Thyroid gland (tissue), 4 donors: Measurements from ENCODE around the gene MTMR2. TPM values are rescaled to one million over a fixed set of nuclear protein-coding genes. Genes with fewer than 3 reads are reported as not detected.
"Not testable (repeated sequence)": the region's sequence is repeated elsewhere in the genome, so short reads cannot be mapped to it uniquely, and the experiment has no call there.

ENCODE experiments used
- DNase-seq, 2 donors: peaks; one replicate each; pipeline ENCODE4 v3.0.0-alpha.2; 2019
- H3K27ac ChIP-seq, 3 donors: fragments of 200-600 bp; sonication (generic); 1 replicate in 2 of 3; 2 replicates in 1 of 3; pipeline ENCODE4 v1.5.1; 2016 to 2019; ENCODE audit warnings: mild to moderate bottlenecking in 1 of 3, moderate library complexity in 1 of 3
- H3K27me3 ChIP-seq: fragments of 200-600 bp; sonication (generic); one replicate; pipeline ENCODE4 v1.5.1; 2019
- H3K36me3 ChIP-seq, 2 donors: fragments of 200-600 bp; sonication (generic); one replicate each; pipeline ENCODE4 v1.5.1; 2016 to 2019
- H3K4me1 ChIP-seq, 2 donors: fragments of 200-600 bp; sonication (generic); one replicate each; pipeline ENCODE4 v1.5.1; 2017 to 2019
- H3K4me3 ChIP-seq, 3 donors: fragments of 200-600 bp; sonication (generic); replicated peaks in 1 of 3; 1 replicate in 2 of 3; 2 replicates in 1 of 3; pipeline ENCODE4 v1.5.1; 2016; ENCODE audit warnings: mild to moderate bottlenecking in 1 of 3
- H3K9me3 ChIP-seq: fragments of 200-600 bp; sonication (generic); one replicate; pipeline ENCODE4 v1.5.1; 2017
- CTCF ChIP-seq, 6 experiments: fragments of 200-600 bp in 3 of 6; fragments of 450-650 bp in 3 of 6; sonication (generic) in 3 of 6; IDR thresholded peaks; one replicate each; pipeline ENCODE4 v1.5.1; 2016 to 2019; ENCODE audit warnings: antibody characterized with exemption in 6 of 6, mild to moderate bottlenecking in 2 of 6, inconsistent platforms in 1 of 6, moderate library complexity in 1 of 6
- POLR2A ChIP-seq, 2 donors: fragments of 450-650 bp; IDR thresholded peaks; one replicate each; pipeline ENCODE4 v1.6.1; 2017; ENCODE audit warnings: antibody characterized with exemption in 2 of 2, mild to moderate bottlenecking in 2 of 2, moderate library complexity in 1 of 2
- WGBS, 2 donors: methylation state at CpG; one replicate each; pipeline ENCODE4 v1.1.5; 2017; 5-methylcytosine and 5-hydroxymethylcytosine counted together
- intact Hi-C: fragments of 100-400 bp; cut with DNase I; formaldehyde crosslinking; loops from one replicate; pipeline ENCODE4 v1.15.1; 2023
- total RNA-seq, 4 donors: library from RNA; depleted of rRNA; stranded (reverse); fragments of >200 nt; gene quantifications; one replicate each; pipeline ENCODE4 v1.2.3, GENCODE V29; 2016

MTMR2 gene
- total RNA-seq, 4 donors from 2014 or later, result 24.1 to 27.5 (median 27.0) TPM

GRCh38 chr11:95884802-95885201 lies 39.1 kb downstream of the MTMR2 start:
- Histone ChIP-seq H3K27me3 (no peaks in the 10 kb centered on the region), H3K27ac (no peak overlapping the region), H3K4me1 (no peaks in the 10 kb centered on the region), H3K4me3 (no peak overlapping the region), H3K36me3 (peaks cover 5 to 6% of the 10 kb centered on the region in 2 donors), H3K9me3 (no peaks in the 10 kb centered on the region)
- DNase-seq, result no peak
- WGBS, 2 donors, result 97% methylated on average over 2 of the region's 2 CpGs
- intact Hi-C loops, result no loop called here
- TF ChIP-seq CTCF (IDR thresholded peaks at IDR 0.05), result no peak
- TF ChIP-seq POLR2A (IDR thresholded peaks at IDR 0.05), result no peak

GRCh38 chr11:95884376-95884775 lies 39.5 kb downstream of the MTMR2 start:
- DNase-seq, result no peak
- 89 to 95% methylated on average over 1 of the region's 1 CpG for WGBS, 2 donors
- H3K9me3 ChIP-seq, result no peaks in the 10 kb centered on the region
- no peaks in the 10 kb centered on the region for H3K27me3 ChIP-seq
- no peaks in the 10 kb centered on the region for H3K4me1 ChIP-seq
- intact Hi-C loops, result no loop called here
- peaks cover 5 to 6% of the 10 kb centered on the region in 2 donors for H3K36me3 ChIP-seq
- TF ChIP-seq CTCF (IDR thresholded peaks at IDR 0.05) (no peak), POLR2A (IDR thresholded peaks at IDR 0.05) (no peak)
- no peak overlapping the region for H3K4me3 ChIP-seq
- no peak overlapping the region for H3K27ac ChIP-seq

DNA sequence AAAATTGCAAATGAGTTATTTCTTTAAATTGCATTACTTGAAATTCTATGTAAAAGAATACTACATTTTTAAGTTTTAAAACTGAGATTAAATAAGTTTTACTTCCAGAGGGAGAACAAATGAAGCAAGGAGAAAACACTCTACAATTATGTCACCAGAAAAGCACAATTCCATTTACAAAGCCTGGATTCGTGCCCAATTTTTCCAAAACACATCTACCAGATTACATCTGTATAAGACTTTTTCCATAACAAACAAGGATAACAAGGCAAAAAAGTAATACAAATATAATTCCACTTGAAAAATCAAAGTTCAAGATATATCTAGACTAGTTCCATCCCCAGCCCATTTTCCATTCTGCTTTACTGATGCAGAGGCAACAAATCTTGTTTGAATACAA lies 40.5 kb downstream of the MTMR2 start:
- intact Hi-C loops, result no loop called here
- H3K36me3 ChIP-seq, result peaks cover 5 to 6% of the 10 kb centered on the region in 2 donors
- no peaks in the 10 kb centered on the region for H3K4me1 ChIP-seq
- DNase-seq, result no peak
- H3K27me3 ChIP-seq, result no peaks in the 10 kb centered on the region
- TF ChIP-seq CTCF (IDR thresholded peaks at IDR 0.05), result no peak
- WGBS, 2 donors, result 73 to 82% methylated on average over 1 of the region's 1 CpG
- no peak overlapping the region for H3K4me3 ChIP-seq
- no peak overlapping the region for H3K27ac ChIP-seq
- H3K9me3 ChIP-seq, result no peaks in the 10 kb centered on the region

DNA sequence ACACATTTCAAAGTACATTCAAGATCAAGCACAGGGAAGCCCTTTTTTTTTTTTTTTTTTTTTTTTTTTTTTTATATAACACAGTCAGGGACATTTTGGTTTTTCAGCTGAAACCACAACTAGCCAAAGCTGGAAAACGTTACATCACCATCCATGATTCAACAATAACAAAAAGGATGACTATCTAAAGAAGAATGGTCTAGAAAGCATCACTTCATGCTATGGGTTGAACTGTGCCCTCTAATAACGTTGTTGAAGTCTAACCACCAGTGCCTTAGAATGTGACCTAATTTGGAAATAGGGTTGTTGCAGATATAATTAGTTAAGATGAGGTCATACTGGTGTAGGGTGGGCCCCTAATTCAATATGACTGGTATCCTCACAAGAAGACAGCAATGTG lies 46.6 kb downstream of the MTMR2 start:
- Histone ChIP-seq H3K27ac (no peak overlapping the region), H3K4me1 (no peaks in the 10 kb centered on the region)

GRCh38 chr11:95870877-95871276 lies 53.0 kb downstream of the MTMR2 start:
- H3K4me1 ChIP-seq, H3K4me3 ChIP-seq, H3K27ac ChIP-seq, intact Hi-C loops, H3K36me3 ChIP-seq, H3K27me3 ChIP-seq, DNase-seq, H3K9me3 ChIP-seq: not testable (repeated sequence)
- 92 to 98% methylated on average over 3 of the region's 3 CpGs for WGBS, 2 donors

More for the DNA sequence above, 46.6 kb downstream of the MTMR2 start:
- 79 to 93% methylated on average over 2 of the region's 2 CpGs for WGBS, 2 donors
- H3K36me3 ChIP-seq, result no peaks in the 10 kb centered on the region
- H3K27me3 ChIP-seq, result no peaks in the 10 kb centered on the region
- no peak for DNase-seq
- H3K4me3 ChIP-seq, result no peak overlapping the region
- TF ChIP-seq POLR2A (IDR thresholded peaks at IDR 0.05) (no peak), CTCF (IDR thresholded peaks at IDR 0.05) (no peak)
- H3K9me3 ChIP-seq, result no peaks in the 10 kb centered on the region
- intact Hi-C loops, result no loop called here

DNA sequence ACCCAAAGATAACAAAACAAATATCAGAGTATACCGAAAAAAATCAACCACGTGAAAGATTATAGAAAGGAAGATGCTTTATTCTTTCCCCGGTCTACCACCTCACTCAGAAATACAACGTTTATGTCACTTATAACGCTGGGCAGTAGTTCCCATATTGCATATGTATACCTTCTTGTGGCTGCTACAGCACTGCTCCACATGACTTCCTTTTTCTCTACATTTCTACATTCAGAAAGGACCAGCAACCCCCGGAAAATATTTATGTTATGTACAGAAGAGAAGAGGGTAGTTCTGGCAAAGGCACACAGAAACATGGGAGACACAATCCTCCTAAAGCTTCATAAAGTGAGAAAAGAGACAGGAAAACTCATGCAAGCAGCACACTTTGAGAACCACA lies 56.8 kb downstream of the MTMR2 start:
- Histone ChIP-seq H3K4me3 (no peak overlapping the region), H3K27ac (no peak overlapping the region), H3K36me3 (no peaks in the 10 kb centered on the region), H3K27me3 (no peaks in the 10 kb centered on the region), H3K4me1 (no peaks in the 10 kb centered on the region), H3K9me3 (no peaks in the 10 kb centered on the region)
- DNase-seq, result no peak
- intact Hi-C loops, result no loop called here
- TF ChIP-seq POLR2A (IDR thresholded peaks at IDR 0.05), result no peak
- 91 to 95% methylated on average over 6 of the region's 6 CpGs for WGBS, 2 donors
